Smooth muscle cell (in vitro differentiated cells): ENCODE data around the gene SLC2A13. TPM values are rescaled to one million over a fixed set of nuclear protein-coding genes. Genes with fewer than 3 reads are reported as not detected.

Experiments
- DNase-seq: peaks from one replicate; lab custom pipeline; 2025; ENCODE audit not compliant: unreplicated experiment; lab: John Stamatoyannopoulos, UW
- H2AFZ ChIP-seq: fragments of 200-600 bp; sonication (generic); 2 replicates; pipeline ENCODE4 v1.6.0; 2016; ENCODE audit warnings: antibody characterized with exemption, low read depth, mild to moderate bottlenecking
- H3F3A ChIP-seq: fragments of 200-600 bp; sonication (generic); 2 replicates; pipeline ENCODE4 v1.6.0; 2017; ENCODE audit warnings: antibody characterized with exemption, low read depth
- H3K27ac ChIP-seq: fragments of 200-600 bp; sonication (generic); 2 replicates; pipeline ENCODE4 v1.5.1; 2016; ENCODE audit warnings: low read depth, mild to moderate bottlenecking
- H3K27me3 ChIP-seq: fragments of 200-600 bp; sonication (generic); 2 replicates; pipeline ENCODE4 v1.6.1; 2016; ENCODE audit warnings: low read depth, mild to moderate bottlenecking
- H3K36me3 ChIP-seq: fragments of 200-600 bp; sonication (generic); 2 replicates; pipeline ENCODE4 v1.5.1; 2016; ENCODE audit warnings: low read depth
- H3K4me1 ChIP-seq: fragments of 200-600 bp; sonication (generic); 2 replicates; pipeline ENCODE4 v1.5.1; 2016; ENCODE audit warnings: low read depth
- H3K4me2 ChIP-seq: fragments of 200-600 bp; sonication (generic); 2 replicates; pipeline ENCODE4 v1.6.0; 2016; ENCODE audit warnings: mild to moderate bottlenecking
- H3K4me3 ChIP-seq: fragments of 200-600 bp; sonication (generic); 2 replicates; pipeline ENCODE4 v1.5.1; 2016; ENCODE audit warnings: mild to moderate bottlenecking
- H3K79me2 ChIP-seq: fragments of 200-600 bp; sonication (generic); 2 replicates; pipeline ENCODE4 v1.6.0; 2016; ENCODE audit warnings: low read depth, mild to moderate bottlenecking
- H3K9ac ChIP-seq: fragments of 200-600 bp; sonication (generic); 2 replicates; pipeline ENCODE4 v1.6.0; 2016; ENCODE audit warnings: low read depth
- H3K9me3 ChIP-seq: fragments of 200-600 bp; sonication (generic); replicated peaks from 2 replicates; pipeline ENCODE4 v1.5.1; 2016; ENCODE audit warnings: low read depth
- H4K20me1 ChIP-seq: fragments of 200-600 bp; sonication (generic); 2 replicates; pipeline ENCODE4 v1.6.0; 2016; ENCODE audit warnings: low read depth
- CTCF ChIP-seq: fragments of 200-600 bp; sonication (generic); IDR thresholded peaks from 2 replicates; pipeline ENCODE4 v1.5.1; 2017; ENCODE audit warnings: borderline replicate concordance, mild to moderate bottlenecking, antibody characterized with exemption; ENCODE audit not compliant: insufficient read depth, poor library complexity, severe bottlenecking
- WGBS: methylation state at CpG from one replicate; pipeline ENCODE4 v1.1.7; 2016; ENCODE audit warnings: low lambda C conversion rate; 5-methylcytosine and 5-hydroxymethylcytosine counted together
- polyA plus RNA-seq: library from polyadenylated mRNA; unstranded; fragments of >200 nt; fragmentation: Nextera tagmentation; extraction: Ambion mirVana; gene quantifications from 2 replicates; pipeline ENCODE4 v1.2.1, GENCODE V29; 2016
- total RNA-seq: library from RNA; depleted of rRNA; stranded (reverse); fragments of >200 nt; gene quantifications from 2 replicates; pipeline ENCODE4 v1.2.3, GENCODE V29; 2014

Gene SLC2A13
- total and polyA plus RNA-seq, 2 experiments from 2014 or later = 9.6 to 27.4 TPM

GRCh38 chr12:40034712-40035111 lies 71.2 kb downstream of the SLC2A13 start:
- H3K79me2 ChIP-seq = no peaks in the 10 kb centered on the region
- H3K4me2 ChIP-seq = no peak overlapping the region
- H3K4me1 ChIP-seq = peaks cover 24% of the 10 kb centered on the region
- no peak overlapping the region for H3K9ac ChIP-seq
- no peak for DNase-seq
- no peaks in the 10 kb centered on the region for H4K20me1 ChIP-seq
- no peak overlapping the region for H3K4me3 ChIP-seq
- no peaks in the 10 kb centered on the region for H3K27me3 ChIP-seq
- H2AFZ ChIP-seq = no peak overlapping the region
- H3K9me3 ChIP-seq = no peaks in the 10 kb centered on the region
- no peak for TF ChIP-seq CTCF
- no peaks in the 10 kb centered on the region for H3F3A ChIP-seq
- H3K36me3 ChIP-seq = no peaks in the 10 kb centered on the region
- no peak overlapping the region for H3K27ac ChIP-seq
- 72% methylated on average over 2 of the region's 2 CpGs for WGBS

GRCh38 chr12:40034156-40034555 lies 71.7 kb downstream of the SLC2A13 start:
- Histone ChIP-seq H3K4me1 (peaks cover 24% of the 10 kb centered on the region), H3K4me3 (no peak overlapping the region), H4K20me1 (no peaks in the 10 kb centered on the region), H3K27me3 (no peaks in the 10 kb centered on the region), H3F3A (no peaks in the 10 kb centered on the region), H2AFZ (no peak overlapping the region), H3K9me3 (no peaks in the 10 kb centered on the region), H3K27ac (no peak overlapping the region), H3K36me3 (no peaks in the 10 kb centered on the region), H3K4me2 (no peak overlapping the region), H3K79me2 (no peaks in the 10 kb centered on the region), H3K9ac (no peak overlapping the region)
- TF ChIP-seq CTCF = no peak
- DNase-seq = no peak

GRCh38 chr12:40033242-40033630 lies 72.6 kb downstream of the SLC2A13 start:
- Histone ChIP-seq H3K27ac (no peak overlapping the region), H2AFZ (no peak overlapping the region), H3K27me3 (no peaks in the 10 kb centered on the region), H3K79me2 (no peaks in the 10 kb centered on the region), H3K9me3 (no peaks in the 10 kb centered on the region), H4K20me1 (no peaks in the 10 kb centered on the region), H3F3A (no peaks in the 10 kb centered on the region), H3K4me1 (peaks cover 24% of the 10 kb centered on the region), H3K36me3 (no peaks in the 10 kb centered on the region), H3K4me2 (no peak overlapping the region), H3K9ac (no peak overlapping the region), H3K4me3 (no peak overlapping the region)
- no peak for TF ChIP-seq CTCF
- DNase-seq = no peak

GRCh38 chr12:40032433-40033241 lies 73.2 kb downstream of the SLC2A13 start:
- Histone ChIP-seq H3K4me2 (no peak overlapping the region), H3K27me3 (no peaks in the 10 kb centered on the region), H3K27ac (no peak overlapping the region), H3K9me3 (no peaks in the 10 kb centered on the region), H2AFZ (no peak overlapping the region), H3F3A (no peaks in the 10 kb centered on the region), H3K79me2 (no peaks in the 10 kb centered on the region), H3K4me1 (peaks cover 24% of the 10 kb centered on the region), H3K4me3 (no peak overlapping the region), H3K9ac (no peak overlapping the region), H3K36me3 (no peaks in the 10 kb centered on the region), H4K20me1 (no peaks in the 10 kb centered on the region)
- no peak for TF ChIP-seq CTCF
- DNase-seq = no peak
- 67% methylated on average over 5 of the region's 5 CpGs for WGBS
